NCI-H187 treated with DMSO at 0.1 percent for 48 hours (cell line): ENCODE results near the gene TRAF4.
"Not testable (repeated sequence)": the region's sequence is repeated elsewhere in the genome, so short reads cannot be mapped to it uniquely, and the experiment has no call there.

Experiments
- DNase-seq: peaks from one replicate; lab custom pipeline; 2025; lab: John Stamatoyannopoulos, UW

The TRAF4 gene

DNA sequence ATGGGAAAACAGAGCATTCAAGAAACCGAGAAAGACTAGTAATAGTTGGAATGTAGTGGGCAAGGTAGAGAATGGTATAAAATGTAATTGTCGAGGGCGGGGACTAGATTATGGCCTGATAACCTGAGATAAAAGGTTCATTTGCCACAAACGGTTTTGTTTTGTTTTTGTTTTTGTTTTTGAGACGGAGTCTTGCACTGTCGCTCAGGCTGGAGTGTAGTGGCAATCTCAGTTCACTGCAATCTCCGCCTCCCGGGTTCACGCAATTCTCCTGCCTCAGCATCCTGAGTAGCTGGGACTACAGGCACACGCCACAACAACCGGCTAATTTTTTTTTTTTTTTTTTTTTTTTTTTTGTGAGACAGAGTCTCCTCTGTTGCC lies 13.9 kb upstream of the TRAF4 start:
- no peak for DNase-seq

DNA sequence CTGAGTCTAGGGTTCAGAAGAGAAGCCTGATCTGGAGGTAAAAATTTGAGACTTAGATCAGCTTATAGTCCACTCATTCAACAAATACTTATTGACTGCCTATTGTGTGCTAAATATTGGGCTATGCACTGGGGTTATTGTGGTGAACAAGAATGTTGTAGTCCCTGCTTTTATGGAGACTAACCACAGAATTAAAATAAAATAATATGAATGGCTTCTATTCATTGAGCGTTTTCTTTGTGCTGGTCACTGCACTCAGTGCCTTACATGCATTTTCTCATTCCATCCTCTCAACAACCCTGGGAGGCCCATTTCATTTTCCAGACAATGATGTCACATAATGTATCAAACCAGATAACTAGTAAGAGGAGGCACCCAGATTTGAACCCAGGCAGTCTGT lies 10.5 kb upstream of the TRAF4 start:
- no peak for DNase-seq

GRCh38 chr17:28734712-28735241 lies 9.0 kb upstream of the TRAF4 start:
- DNase-seq = no peak

- DNase-seq = no peak
Measured at GRCh38 chr17:28735242-28735722, 8.5 kb upstream of the TRAF4 start.

DNA sequence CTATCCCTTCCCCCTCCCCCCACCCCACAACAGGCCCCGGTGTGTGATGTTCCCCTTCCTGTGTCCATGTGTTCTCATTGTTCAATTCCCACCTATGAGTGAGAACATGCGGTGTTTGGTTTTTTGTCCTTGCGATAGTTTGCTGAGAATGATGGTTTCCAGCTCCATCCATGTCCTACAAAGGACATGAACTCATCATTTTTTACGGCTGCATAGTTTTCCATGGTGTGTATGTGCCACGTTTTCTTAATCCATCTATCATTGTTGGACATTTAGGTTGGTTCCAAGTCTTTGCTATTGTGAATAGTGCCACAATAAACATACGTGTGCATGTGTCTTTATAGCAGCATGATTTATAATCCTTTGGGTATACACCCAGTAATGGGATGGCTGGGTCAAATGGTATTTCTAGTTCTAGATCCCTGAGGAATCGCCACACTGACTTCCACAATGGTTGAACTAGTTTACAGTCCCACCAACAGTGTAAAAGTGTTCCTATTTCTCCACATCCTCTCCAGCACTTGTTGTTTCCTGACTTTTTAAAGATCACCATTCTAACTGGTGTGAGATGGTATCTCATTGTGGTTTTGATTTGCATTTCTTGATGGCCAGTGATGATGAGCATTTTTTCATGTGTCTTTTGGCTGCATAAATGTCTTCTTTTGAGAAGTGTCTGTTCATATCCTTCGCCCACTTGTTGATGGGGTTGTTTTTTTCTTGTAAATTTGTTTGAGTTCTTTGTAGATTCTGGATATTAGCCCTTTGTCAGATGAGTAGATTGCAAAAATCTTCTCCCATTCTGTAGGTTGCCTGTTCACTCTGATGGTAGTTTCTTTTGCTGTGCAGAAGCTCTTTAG lies 7.7 kb upstream of the TRAF4 start:
- DNase-seq = not testable (repeated sequence)

DNA sequence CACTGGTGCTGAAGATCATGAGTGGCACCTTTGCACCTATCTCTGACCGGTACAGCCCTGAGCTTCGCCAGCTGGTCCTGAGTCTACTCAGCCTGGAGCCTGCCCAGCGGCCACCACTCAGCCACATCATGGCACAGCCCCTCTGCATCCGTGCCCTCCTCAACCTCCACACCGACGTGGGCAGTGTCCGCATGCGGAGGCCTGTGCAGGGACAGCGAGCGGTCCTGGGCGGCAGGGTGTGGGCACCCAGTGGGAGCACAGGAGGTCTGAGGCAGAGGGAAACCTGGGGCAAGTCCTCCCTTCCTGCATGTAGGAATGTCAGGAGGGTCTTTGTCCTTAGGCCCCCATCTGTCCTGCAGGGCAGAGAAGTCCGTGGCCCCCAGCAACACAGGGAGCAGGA lies 6.5 kb upstream of the TRAF4 start:
- no peak for DNase-seq

GRCh38 chr17:28737770-28738679 lies 5.8 kb upstream of the TRAF4 start:
- DNase-seq = no peak

DNA sequence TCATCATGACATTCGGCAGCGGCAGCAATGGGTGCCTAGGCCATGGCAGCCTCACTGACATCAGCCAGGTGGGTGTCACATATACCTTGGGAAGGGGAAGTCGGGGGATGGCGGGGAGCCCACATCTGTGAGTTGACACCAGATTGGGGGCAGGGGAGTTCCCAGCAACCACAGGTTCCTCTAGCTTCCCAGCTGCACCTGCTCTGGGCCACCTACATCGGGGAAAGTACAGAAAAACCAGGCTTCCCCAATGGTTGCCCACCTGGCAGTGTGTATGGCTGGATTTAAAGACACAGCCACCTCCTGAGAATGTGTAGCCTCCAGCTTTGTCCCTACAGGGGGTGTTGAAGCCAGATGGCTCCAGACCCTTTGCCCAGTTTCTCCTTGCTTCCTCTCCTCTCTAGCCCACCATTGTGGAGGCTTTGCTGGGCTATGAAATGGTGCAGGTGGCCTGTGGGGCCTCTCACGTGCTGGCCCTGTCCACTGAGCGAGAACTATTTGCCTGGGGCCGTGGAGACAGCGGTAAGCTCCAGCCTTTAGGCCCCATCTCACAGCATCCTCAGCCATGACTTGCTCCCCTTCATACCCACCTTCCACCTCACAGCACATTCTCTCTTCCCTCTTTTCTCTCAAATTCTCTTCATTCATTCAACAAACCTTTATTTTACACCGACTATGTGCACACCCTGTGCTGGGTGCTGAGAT lies 5.0 kb upstream of the TRAF4 start:
- DNase-seq = no peak

DNA sequence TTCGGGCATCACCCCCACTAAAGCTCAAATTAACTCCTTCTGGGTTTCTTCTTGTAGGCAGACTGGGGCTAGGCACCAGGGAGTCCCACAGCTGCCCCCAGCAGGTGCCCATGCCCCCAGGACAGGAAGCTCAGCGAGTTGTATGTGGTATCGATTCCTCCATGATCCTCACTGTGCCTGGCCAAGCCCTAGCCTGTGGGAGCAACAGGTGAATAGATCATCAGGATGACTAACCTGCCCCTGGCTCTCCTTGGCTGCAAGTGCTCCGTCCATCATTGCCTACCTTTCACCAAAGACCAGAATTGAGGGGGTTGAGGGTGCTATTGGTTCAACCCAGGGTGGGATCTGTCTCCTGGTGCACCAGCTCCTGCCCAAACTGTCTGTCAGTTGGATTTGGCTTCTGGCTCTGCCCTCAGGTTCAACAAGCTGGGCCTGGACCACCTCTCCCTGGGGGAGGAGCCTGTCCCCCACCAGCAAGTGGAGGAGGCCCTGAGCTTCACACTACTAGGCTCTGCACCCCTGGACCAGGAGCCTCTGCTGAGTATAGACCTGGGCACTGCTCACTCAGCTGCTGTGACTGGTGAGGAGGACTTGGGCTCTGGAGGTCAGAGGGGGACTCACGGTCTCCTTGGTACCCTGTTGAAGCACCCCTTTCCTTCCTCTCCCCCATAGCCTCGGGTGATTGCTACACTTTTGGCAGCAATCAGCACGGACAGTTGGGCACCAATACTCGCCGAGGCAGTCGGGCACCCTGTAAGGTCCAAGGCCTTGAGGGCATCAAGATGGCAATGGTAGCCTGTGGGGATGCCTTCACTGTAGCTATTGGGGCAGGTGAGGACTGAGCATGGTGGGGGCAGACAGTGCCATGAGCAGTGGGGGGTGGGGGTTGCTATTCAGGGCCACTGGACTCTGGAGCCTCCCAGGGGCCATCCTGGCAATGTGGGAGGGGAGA lies 3.1 kb upstream of the TRAF4 start:
- DNase-seq = no peak

- no peak for DNase-seq
Measured at GRCh38 chr17:28741358-28742349, 2.2 kb upstream of the TRAF4 start.

DNA sequence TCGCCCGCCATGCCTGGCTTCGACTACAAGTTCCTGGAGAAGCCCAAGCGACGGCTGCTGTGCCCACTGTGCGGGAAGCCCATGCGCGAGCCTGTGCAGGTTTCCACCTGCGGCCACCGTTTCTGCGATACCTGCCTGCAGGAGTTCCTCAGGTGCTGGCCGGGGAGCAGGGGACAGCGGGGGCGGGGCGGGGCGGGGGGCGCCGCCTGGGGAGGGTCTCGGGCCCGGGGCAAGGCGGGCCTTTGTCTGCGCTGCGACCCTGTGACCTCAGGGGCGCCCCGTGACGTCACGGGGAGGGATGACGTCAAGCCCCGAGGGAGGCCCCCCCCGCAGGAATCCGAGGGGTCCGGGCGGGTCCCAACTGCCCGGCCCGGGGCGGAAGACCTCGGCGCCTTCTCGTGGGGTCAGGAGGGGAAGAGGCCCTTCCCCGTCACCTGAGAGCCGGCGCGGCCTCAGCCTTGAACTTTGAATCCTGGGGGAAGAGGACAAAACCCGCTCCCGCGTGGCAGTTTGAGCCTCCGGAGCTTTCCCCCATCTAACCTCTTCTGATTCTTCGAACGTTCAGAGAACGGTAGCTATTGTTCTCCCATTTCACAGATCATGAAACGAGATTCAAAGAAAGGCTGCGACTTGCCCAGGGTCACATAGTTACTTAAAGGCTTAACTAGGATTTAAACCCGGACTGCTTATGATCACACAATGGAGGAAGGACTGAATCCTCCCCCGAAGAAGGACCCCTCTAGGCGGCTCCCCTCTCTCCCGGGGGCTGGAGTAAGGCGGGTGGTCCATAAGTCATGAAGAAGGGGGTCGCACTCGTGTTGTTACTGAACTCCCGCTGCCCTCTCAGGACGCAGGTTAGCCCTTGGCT lies 527 bp downstream of the TRAF4 start:
- DNase-seq = no peak

DNA sequence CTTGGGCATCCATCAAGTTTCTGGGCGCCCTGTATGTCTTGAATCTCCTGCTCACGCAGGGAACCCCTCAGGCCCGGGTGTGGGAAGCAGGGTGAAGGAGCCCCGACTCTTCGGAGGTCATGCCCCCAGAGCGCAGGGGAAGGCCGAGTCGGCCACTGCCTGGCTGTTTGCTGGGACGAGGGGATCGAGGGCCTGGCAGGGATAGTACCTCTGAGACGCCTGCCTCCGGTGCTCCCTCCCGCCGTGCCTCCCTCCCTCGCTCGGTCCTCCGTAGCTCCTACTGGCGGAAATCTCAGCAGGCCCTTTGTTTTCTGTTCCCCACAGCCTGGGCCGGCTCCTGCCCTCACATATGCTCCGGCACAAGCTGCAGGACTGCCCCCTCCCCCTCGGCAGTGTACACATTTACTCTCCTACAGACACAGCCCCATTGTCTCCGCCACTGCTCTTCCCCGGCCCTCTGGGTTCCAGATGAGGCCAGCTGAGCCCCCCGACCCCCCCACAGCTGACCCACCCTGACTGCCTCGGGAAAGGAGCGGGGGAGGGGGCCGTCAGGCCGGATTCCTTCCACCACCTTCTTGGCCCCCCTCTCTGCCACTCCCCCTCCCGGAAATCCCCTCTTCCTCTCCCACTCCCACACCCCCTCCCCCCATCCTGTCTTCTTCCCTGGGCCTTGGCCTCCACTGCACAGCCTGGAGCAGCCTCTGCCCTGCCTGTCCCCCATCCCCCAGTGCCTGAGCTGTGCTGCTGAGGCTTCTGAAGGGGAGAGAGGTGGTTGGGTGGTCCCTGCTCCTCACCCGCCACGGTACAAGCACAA lies 1.4 kb downstream of the TRAF4 start:
- DNase-seq = no peak

DNA sequence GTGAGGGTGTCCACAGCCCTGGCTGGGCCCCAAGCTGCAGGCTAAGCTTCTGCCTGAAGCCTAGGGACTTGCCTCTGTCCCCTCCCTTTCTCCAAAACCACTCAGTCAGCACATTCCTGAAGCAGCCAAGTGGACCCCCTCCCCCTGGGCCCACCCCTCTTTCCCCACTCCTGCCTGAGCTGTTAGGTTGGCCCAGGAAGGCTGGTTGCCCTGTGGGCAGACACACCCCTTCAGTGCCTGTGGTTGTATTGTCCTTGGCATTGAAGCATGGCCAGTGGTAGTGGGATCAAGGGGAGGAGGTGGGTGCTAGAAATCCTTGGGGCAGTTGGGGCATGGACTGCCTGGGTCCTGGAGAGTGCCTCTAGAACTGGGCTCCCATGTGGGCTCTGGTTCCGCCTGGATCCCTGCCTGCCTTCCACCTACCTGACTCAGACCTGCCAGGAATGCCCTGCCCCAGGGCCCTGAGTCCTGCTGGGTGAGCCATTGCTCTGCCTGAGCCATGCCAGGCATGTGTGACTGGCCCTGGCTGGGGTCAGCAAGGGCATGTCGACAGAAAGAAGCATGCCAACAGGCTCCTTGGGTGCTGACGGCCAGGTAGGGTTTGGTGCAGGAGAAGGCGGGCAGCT lies 2.1 kb downstream of the TRAF4 start:
- no peak for DNase-seq

DNA sequence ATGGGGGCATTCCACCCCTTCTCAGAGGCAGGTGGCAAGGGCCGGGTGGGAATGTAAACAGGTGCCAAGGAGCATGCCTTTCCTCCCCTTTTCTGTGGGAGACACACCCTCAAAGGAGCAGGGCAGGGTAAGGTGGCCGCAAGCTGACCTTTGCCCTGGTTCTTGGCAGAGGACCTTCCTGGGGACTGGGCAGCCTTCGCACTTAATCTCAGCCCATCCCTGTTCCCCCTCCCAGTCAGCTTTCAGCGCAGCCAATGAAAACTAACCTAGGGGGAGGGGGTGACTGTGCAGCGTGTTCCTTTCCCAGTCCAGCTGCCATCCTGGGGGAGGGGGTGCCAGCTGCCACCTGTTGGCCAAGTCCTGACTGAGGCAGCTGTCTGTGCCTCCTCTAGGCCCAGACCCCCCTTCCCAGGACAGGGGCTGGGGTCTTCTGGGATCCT lies 2.8 kb downstream of the TRAF4 start:
- no peak for DNase-seq

GRCh38 chr17:28747051-28747691 lies 3.4 kb downstream of the TRAF4 start:
- no peak for DNase-seq
